ENCODE data around the gene CCHCR1. TPM values are rescaled to one million over a fixed set of nuclear protein-coding genes. Genes with fewer than 3 reads are reported as not detected.

Gene CCHCR1
- total and polyA plus RNA-seq, 9 of the 15 experiments (the other 6 are each of a cell fraction or from before 2014, with no cell fraction given) = 1.2 to 47.3 (median 32.0) TPM

- Histone ChIP-seq H4K20me1 (replicated peaks; ENCODE audit: control insufficient read depth, insufficient read depth, low read length) (peaks cover 3% of the 10 kb centered on the region; the same call in 1 of the 2 replicates), H3K9ac (ENCODE audit: insufficient read depth in 1 of 2, low read depth in 2 of 2, low read length in 2 of 2) (peak overlapping the region in 1 of 2 experiments; percentile 15; a peak in 1 of 4 replicates), H3K4me3 (no peak overlapping the region), H3K4me2 (ENCODE audit: insufficient read depth, low read length) (no peak overlapping the region), H3K9me1 (ENCODE audit: control insufficient read depth, insufficient read depth, low read length) (no peaks in the 10 kb centered on the region), H3K27me3 (ENCODE audit: control insufficient read depth in 2 of 2, insufficient read depth in 2 of 2, low read length in 2 of 2) (peaks cover 56 to 82% of the 10 kb centered on the region in 2 experiments), H2AFZ (ENCODE audit: low read depth, low read length) (no peak overlapping the region), H3K36me3 (ENCODE audit: control insufficient read depth, insufficient read depth, low read length) (no peaks in the 10 kb centered on the region), H3K27ac (ENCODE audit: extremely low read depth, low read depth, low read length) (no peak overlapping the region), H3K79me2 (ENCODE audit: control insufficient read depth, insufficient read depth, low read length) (no peaks in the 10 kb centered on the region), H3K4me1 (replicated peaks in 1 of 2; ENCODE audit: control insufficient read depth in 2 of 2, insufficient read depth in 2 of 2, low read length in 2 of 2) (peaks cover 0 to 9% of the 10 kb centered on the region in 2 experiments; a peak in 3 of 5 replicates), H3K9me3 (replicated peaks; ENCODE audit: control insufficient read depth, insufficient read depth, low read depth, low read length) (no peaks in the 10 kb centered on the region)
- FAIRE-seq (no peak), ATAC-seq (no peak), DNase-seq (ENCODE audit: extremely low read depth in 1 of 4, low spot score in 3 of 4) (no peak)
- in situ Hi-C loops (cut with MboI) = no loop called here
- 4% methylated on average over 19 of the region's 19 CpGs for WGBS (ENCODE audit: insufficient coverage, low coverage, missing lambda C conversion rate)
- POLR2A ChIA-PET = interaction anchor here (0.7 kb wide), 1 partner anchor 19 kb away, joined by 3 read pairs; no protein-coding TSS in a partner anchor
- CTCF ChIA-PET (ENCODE audit: low intra/inter-chr PET ratio) = interaction anchor here (0.7 kb wide), 1 partner anchor 31 kb away, joined by 3 read pairs; no protein-coding TSS in a partner anchor
- TF ChIP-seq GABPB1 (CRISPR knock-in tag; IDR thresholded peaks at IDR 0.05) = no peak
- TF ChIP-seq SMAD1 (IDR thresholded peaks at IDR 0.05; ENCODE audit: low read depth, low read length, partially characterized antibody) = no peak
- TF ChIP-seq ZFX (CRISPR knock-in tag; IDR thresholded peaks at IDR 0.05) = no peak
- no peak for TF ChIP-seq ZNF75A (CRISPR knock-in tag; IDR thresholded peaks at IDR 0.05)
- no peak for TF ChIP-seq RCOR1 (IDR thresholded peaks at IDR 0.05; ENCODE audit: borderline replicate concordance in 1 of 2, low read depth in 2 of 2, low read length in 2 of 2)
- no peak for TF ChIP-seq MTA3 (IDR thresholded peaks at IDR 0.05; ENCODE audit: borderline replicate concordance)
- TF ChIP-seq PHF20 (IDR thresholded peaks at IDR 0.05; ENCODE audit: partially characterized antibody) = no peak
- TF ChIP-seq ZNF165 (CRISPR knock-in tag; IDR thresholded peaks at IDR 0.05; ENCODE audit: borderline replicate concordance) = no peak
- no peak for TF ChIP-seq ZBTB17 (CRISPR knock-in tag; IDR thresholded peaks at IDR 0.05)
- TF ChIP-seq HOXB6 (CRISPR knock-in tag; IDR thresholded peaks at IDR 0.05; ENCODE audit: borderline replicate concordance) = no peak
- TF ChIP-seq EZH2 (IDR thresholded peaks at IDR 0.05; ENCODE audit: borderline replicate concordance, low read depth, low read length) = no peak
- no peak for TF ChIP-seq ZNF282 (CRISPR knock-in tag; IDR thresholded peaks at IDR 0.05)
- BruUV-seq (replicated peaks) = no TSS peak
- intact Hi-C loops (cut with micrococcal nuclease) = no loop called here
These were observed 40.8 kb downstream of the CCHCR1 start for GRCh38 chr6:31116661-31117385.
